Measurements from ENCODE around the gene TTLL12.

The TTLL12 gene

DNA sequence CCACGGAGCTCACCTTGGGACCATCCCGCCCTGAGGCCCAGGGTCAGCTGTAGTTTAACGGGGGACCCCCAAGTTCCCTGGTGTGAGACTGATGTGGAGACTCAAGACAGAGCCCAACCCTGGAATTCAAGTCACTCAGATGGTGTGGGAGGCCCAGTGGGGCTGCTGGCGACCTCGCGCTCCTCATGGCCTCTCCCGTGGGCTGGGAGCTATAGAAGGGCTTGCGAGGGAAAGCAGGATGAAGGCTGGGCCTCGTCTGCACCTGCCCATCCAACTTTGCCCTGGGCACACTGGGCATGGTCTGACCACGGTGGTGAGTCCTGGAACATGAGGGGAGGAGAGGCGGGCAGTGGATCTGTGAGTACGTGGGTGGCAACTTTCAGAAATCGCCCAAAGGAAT, 13.6 kb upstream of the TTLL12 start:
- no peak for DNase-seq (ENCODE audit: low read depth)
- no peak overlapping the region for H3K4me3 ChIP-seq (ENCODE audit: low read depth, low read length)
- TF ChIP-seq CTCF (IDR thresholded peaks at IDR 0.05; ENCODE audit: insufficient read depth, low read depth, low read length, missing control alignments) = no peak

DNA sequence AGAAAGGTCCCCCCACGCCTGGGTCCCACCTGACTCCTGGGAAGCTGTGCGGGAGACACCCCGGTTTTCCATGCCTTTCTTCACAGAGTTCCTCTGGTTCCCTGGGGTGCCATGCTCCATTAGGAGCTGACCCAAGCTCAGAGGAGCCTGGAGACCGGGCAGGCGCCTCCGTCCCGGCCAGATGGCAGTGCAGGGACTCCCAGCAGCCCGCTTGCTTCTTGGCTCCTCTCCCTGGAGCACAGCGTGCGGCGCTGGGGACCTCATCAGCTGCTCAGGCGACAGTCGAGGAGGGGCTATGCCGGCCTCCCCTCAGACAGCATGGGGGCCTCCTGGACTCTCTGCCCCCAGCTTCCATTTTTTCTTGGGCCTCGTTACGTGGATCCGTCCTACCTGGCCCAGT, 13.1 kb upstream of the TTLL12 start:
- no peak overlapping the region for H3K4me3 ChIP-seq (ENCODE audit: low read depth, low read length)
- no peak for TF ChIP-seq CTCF (IDR thresholded peaks at IDR 0.05; ENCODE audit: insufficient read depth, low read depth, low read length, missing control alignments)
- DNase-seq (ENCODE audit: low read depth) = no peak

- TF ChIP-seq CTCF (IDR thresholded peaks at IDR 0.05; ENCODE audit: insufficient read depth, low read depth, low read length, missing control alignments) = no peak
- H3K4me3 ChIP-seq (ENCODE audit: low read depth, low read length) = no peak overlapping the region
- no peak for DNase-seq (ENCODE audit: low read depth)
Measured at GRCh38 chr22:43199541-43199940, 12.6 kb upstream of the TTLL12 start.

- no peak overlapping the region for H3K4me3 ChIP-seq (ENCODE audit: low read depth, low read length)
- DNase-seq (ENCODE audit: low read depth) = no peak
- TF ChIP-seq CTCF (IDR thresholded peaks at IDR 0.05; ENCODE audit: insufficient read depth, low read depth, low read length, missing control alignments) = no peak
Measured at GRCh38 chr22:43198936-43199335, 12.0 kb upstream of the TTLL12 start.

- DNase-seq (ENCODE audit: low read depth) = no peak
- no peak for TF ChIP-seq CTCF (IDR thresholded peaks at IDR 0.05; ENCODE audit: insufficient read depth, low read depth, low read length, missing control alignments)
- H3K4me3 ChIP-seq (ENCODE audit: low read depth, low read length) = no peak overlapping the region
Measured at GRCh38 chr22:43198126-43198525, 11.2 kb upstream of the TTLL12 start.

- no peak for DNase-seq (ENCODE audit: low read depth)
- H3K4me3 ChIP-seq (ENCODE audit: low read depth, low read length) = no peak overlapping the region
- no peak for TF ChIP-seq CTCF (IDR thresholded peaks at IDR 0.05; ENCODE audit: insufficient read depth, low read depth, low read length, missing control alignments)
Measured at GRCh38 chr22:43197271-43197941, 10.5 kb upstream of the TTLL12 start.

- DNase-seq (ENCODE audit: low read depth) = no peak
- H3K4me3 ChIP-seq (ENCODE audit: low read depth, low read length) = no peak overlapping the region
- no peak for TF ChIP-seq CTCF (IDR thresholded peaks at IDR 0.05; ENCODE audit: insufficient read depth, low read depth, low read length, missing control alignments)
Measured at GRCh38 chr22:43191831-43192230, 4.9 kb upstream of the TTLL12 start.

All from GM12865 (cell line).